Measurements from ENCODE around the gene TP53TG3.
"Not testable (repeated sequence)": the region's sequence is repeated elsewhere in the genome, so short reads cannot be mapped to it uniquely, and the experiment has no call there.

TP53TG3 gene, protein sequence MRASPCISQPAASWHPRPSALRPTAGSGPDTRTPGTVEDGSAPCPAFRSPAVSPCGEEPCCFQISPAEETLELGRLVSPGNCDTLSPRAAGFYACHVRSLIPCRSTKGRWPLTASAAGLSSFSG

GRCh38 chr16:32676065-32676464 is at the start of gene TP53TG3:
Gene TP53TG3 (minus strand): TSS chr16:32676165. CDS start chr16:32676097, 68 bp downstream.
- not testable (repeated sequence) for H3K4me3 ChIP-seq; H3K9me3 ChIP-seq (ENCODE audit: low read depth, low read length); H3K9ac ChIP-seq (ENCODE audit: insufficient read length); H3K36me3 ChIP-seq (ENCODE audit: insufficient read depth, low read length); DNase-seq (ENCODE audit: low read depth, low spot score); H3K27ac ChIP-seq

DNA sequence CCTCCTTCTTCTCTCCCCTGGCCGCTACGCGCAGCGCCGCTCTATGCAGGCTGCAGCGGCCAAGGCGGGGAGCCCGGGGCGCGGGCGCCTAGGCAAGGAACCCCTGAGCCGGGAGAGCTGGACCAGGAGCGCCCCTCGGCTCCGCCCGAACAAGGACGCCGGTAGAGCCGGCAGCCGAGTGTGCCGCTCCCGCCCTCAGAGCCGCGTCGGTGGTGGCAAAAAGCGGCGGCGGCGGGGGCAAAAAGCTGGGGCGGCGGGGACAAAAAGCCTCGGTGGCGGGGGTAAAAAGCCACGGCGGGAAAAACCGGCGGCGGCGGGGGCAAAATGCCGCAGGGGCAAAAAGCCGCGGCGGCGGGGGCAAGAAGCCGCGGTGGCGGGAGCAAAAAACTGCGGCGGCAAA is 25.1 kb downstream of the TP53TG3 start:
- not testable (repeated sequence) for H3K4me3 ChIP-seq; H3K36me3 ChIP-seq (ENCODE audit: insufficient read depth, low read length); H3K27ac ChIP-seq; DNase-seq (ENCODE audit: low read depth, low spot score); H3K9me3 ChIP-seq (ENCODE audit: low read depth, low read length); H3K9ac ChIP-seq (ENCODE audit: insufficient read length)

- not testable (repeated sequence) for H3K27ac ChIP-seq; H3K9ac ChIP-seq (ENCODE audit: insufficient read length); H3K4me3 ChIP-seq; H3K9me3 ChIP-seq (ENCODE audit: low read depth, low read length); H3K36me3 ChIP-seq (ENCODE audit: insufficient read depth, low read length); DNase-seq (ENCODE audit: low read depth, low spot score)
These were observed 28.4 kb downstream of the TP53TG3 start for GRCh38 chr16:32647562-32647961.

DNA sequence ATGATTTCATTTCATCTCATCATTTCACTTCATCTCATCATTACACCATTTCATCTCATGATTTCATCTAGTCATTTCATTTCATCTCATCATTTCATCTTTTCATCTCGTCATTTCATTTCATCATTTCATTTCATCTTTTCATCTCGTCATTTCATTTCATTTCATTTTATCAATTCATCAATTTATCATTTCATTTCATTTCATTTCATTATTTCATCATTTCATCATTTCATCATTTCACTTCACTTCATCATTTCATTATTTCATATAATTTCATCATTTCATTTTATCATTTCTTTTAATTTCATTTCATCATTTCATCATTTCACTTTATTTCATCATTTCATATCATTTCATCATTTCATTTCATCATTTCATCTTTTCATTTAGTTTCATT is 29.2 kb downstream of the TP53TG3 start:
- not testable (repeated sequence) for H3K9ac ChIP-seq (ENCODE audit: insufficient read length); H3K36me3 ChIP-seq (ENCODE audit: insufficient read depth, low read length); H3K4me3 ChIP-seq; H3K9me3 ChIP-seq (ENCODE audit: low read depth, low read length); H3K27ac ChIP-seq; DNase-seq (ENCODE audit: low read depth, low spot score)

DNA sequence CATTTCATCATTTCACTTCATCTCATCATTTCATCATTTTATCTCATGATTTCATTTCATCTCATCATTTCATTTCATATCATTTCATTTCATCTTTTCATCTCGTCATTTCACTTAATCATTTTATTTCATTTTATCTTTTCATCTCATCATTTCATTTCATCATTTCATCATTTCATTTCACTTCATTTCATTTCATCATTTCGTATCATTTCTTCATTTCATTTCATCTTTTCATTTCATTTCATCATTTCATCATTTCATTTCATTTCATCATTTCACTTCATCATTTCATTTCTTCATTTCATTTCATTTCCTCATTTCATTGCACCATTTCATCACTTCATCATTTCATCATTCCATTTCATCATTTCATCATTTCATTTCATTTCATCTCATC is 29.8 kb downstream of the TP53TG3 start:
- not testable (repeated sequence) for H3K36me3 ChIP-seq (ENCODE audit: insufficient read depth, low read length); DNase-seq (ENCODE audit: low read depth, low spot score); H3K9me3 ChIP-seq (ENCODE audit: low read depth, low read length); H3K4me3 ChIP-seq; H3K27ac ChIP-seq; H3K9ac ChIP-seq (ENCODE audit: insufficient read length)

- H3K4me3 ChIP-seq; H3K9me3 ChIP-seq (ENCODE audit: low read depth, low read length); H3K27ac ChIP-seq; H3K9ac ChIP-seq (ENCODE audit: insufficient read length); DNase-seq (ENCODE audit: low read depth, low spot score); H3K36me3 ChIP-seq (ENCODE audit: insufficient read depth, low read length): not testable (repeated sequence)
These were observed 30.6 kb downstream of the TP53TG3 start for GRCh38 chr16:32645278-32645908.

DNA sequence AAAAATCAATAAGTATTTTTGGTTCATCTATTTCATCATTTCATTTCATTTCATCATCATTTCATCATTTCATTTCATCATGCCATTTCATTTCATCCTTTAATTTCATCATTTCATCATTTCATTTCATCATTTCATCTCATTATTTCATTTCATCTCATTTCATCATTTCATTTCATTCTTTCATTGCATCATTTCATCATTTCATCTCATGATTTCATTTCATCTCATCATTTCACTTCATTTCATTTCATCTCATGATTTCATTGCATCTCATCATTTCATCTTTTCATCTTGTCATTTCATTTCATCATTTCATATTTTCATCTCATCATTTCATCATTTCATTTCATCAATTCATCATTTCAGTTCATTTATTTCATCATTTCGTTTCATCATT is 31.2 kb downstream of the TP53TG3 start:
- not testable (repeated sequence) for H3K9me3 ChIP-seq (ENCODE audit: low read depth, low read length); H3K36me3 ChIP-seq (ENCODE audit: insufficient read depth, low read length); H3K4me3 ChIP-seq; H3K9ac ChIP-seq (ENCODE audit: insufficient read length); H3K27ac ChIP-seq; DNase-seq (ENCODE audit: low read depth, low spot score)

GRCh38 chr16:32637614-32638013 is 38.4 kb downstream of the TP53TG3 start:
- H3K27ac ChIP-seq; H3K36me3 ChIP-seq (ENCODE audit: insufficient read depth, low read length); H3K9me3 ChIP-seq (ENCODE audit: low read depth, low read length); DNase-seq (ENCODE audit: low read depth, low spot score); H3K4me3 ChIP-seq; H3K9ac ChIP-seq (ENCODE audit: insufficient read length): not testable (repeated sequence)

DNA sequence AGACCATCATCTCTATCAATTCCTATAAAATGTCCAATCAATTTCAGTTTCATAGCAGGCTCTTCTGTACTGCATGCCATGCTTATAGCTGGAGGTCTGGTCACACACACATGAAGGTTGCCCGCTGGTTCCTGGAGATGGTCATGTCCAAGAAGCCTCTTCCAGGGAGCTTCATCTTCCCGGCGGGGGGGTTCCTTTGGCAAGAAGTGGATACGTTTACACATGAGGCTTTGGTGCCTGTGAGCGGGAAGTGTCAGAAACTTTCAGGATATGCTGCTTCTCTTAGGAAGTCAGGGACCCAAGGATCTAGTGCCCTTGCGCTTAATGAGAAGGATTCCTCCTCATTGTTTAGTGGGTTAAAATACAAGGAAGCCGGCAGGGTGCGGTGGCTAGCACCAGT is 43.9 kb downstream of the TP53TG3 start:
- H3K4me3 ChIP-seq; H3K27ac ChIP-seq; H3K9ac ChIP-seq (ENCODE audit: insufficient read length); H3K9me3 ChIP-seq (ENCODE audit: low read depth, low read length); H3K36me3 ChIP-seq (ENCODE audit: insufficient read depth, low read length); DNase-seq (ENCODE audit: low read depth, low spot score): not testable (repeated sequence)
